ENCODE data around the gene MROH2A. TPM values are rescaled to one million over a fixed set of nuclear protein-coding genes. Genes with fewer than 3 reads are reported as not detected.

The MROH2A gene
- total RNA-seq, 4 donors from 2014 or later: not detected

DNA sequence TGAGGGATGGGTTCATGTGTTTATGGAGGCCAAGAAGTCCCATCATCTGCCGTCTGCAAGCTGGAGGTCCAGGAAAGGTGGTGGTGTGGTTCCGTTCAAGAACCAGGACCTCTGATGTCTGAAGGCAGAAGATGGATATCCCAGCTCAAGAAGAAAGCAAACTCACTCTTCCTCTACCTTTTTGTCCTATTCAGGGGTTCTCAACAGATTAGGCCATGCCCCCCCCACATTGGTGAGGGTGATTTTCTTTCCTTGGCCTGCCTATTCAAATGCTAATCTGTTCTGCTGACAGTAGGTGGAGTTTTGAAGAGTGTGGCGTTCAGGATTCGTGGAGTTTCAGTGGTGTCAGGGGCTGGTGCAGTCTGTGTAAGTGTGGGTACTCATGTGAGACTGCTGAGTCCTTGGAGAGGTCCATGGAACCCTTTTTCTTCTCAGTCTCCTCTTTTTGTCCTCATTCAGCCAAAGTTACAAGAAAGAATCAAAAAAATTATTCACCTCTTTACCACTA lies 84.2 kb downstream of the MROH2A start:
- Histone ChIP-seq H3K4me3 (no peak overlapping the region), H3K36me3 (no peaks in the 10 kb centered on the region), H3K27ac (replicated peaks in 1 of 4) (no peak overlapping the region), H3K9me3 (no peaks in the 10 kb centered on the region), H3K4me1 (peaks cover 0 to 8% (median 7%) of the 10 kb centered on the region in 4 donors), H3K27me3 (no peaks in the 10 kb centered on the region)
- intact Hi-C loops (cut with DNase I): no loop called here
- TF ChIP-seq CTCF (IDR thresholded peaks at IDR 0.05) (no peak), POLR2AphosphoS5 (IDR thresholded peaks at IDR 0.05) (no peak), EP300 (IDR thresholded peaks at IDR 0.05) (no peak), POLR2A (IDR thresholded peaks at IDR 0.05; ENCODE audit: low read depth) (no peak)
- peak; percentile 80 for DNase-seq (ENCODE audit: extremely low spot score)
- 82% methylated on average over 4 of the region's 4 CpGs for WGBS

DNA sequence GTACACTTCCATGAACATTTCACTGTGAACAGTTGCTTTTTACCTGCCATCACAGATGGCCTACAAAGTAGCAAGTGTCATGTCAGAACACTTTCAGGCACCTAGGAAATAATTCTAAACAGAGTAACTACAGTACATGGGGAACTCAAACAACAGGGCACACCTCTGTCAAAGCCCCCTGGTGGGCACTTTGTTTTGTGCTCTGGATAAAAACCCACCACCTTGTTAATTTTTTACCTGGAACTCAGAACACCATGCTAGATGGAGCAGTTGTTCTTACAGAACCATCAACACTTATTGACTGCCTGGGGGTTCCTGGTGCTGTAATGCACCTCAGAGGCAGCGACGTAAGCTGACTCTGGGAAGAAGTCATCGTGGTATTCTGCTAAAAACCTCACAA lies 87.7 kb downstream of the MROH2A start:
- Histone ChIP-seq H3K36me3 (no peaks in the 10 kb centered on the region), H3K27ac (replicated peaks in 1 of 4) (no peak overlapping the region), H3K9me3 (peaks cover 0 to 6% (median 2%) of the 10 kb centered on the region in 4 donors), H3K4me3 (no peak overlapping the region), H3K27me3 (peaks cover 0 to 3% (median 0%) of the 10 kb centered on the region in 4 donors), H3K4me1 (no peaks in the 10 kb centered on the region)
- intact Hi-C loops (cut with DNase I): no loop called here
- TF ChIP-seq POLR2AphosphoS5 (IDR thresholded peaks at IDR 0.05): no peak
- TF ChIP-seq CTCF (IDR thresholded peaks at IDR 0.05): no peak
- TF ChIP-seq EP300 (IDR thresholded peaks at IDR 0.05): no peak
- no peak for TF ChIP-seq POLR2A (IDR thresholded peaks at IDR 0.05; ENCODE audit: low read depth)
- WGBS: 91% methylated on average over 3 of the region's 3 CpGs
- DNase-seq (ENCODE audit: extremely low spot score): no peak

DNA sequence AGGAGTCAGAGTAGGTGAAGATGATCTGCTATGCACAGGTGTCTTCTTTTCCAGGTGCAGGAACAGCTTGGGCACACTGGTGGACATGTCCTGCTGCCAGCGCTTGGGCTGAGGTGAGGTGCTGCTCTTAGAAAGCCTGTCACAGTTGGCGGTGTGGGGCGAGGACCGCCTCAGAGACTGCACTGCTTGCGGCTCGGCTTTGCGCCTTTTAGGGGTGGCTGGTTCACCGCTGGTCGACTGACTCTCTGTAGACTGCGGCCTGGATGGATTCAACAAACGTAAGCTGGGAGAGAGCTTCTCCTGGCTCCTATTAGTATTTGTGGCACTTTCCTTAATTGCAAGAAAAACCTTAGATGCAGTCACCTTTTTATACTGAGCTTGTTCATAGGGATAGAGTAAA lies 88.3 kb downstream of the MROH2A start:
- TF ChIP-seq POLR2AphosphoS5 (IDR thresholded peaks at IDR 0.05): no peak
- TF ChIP-seq POLR2A (IDR thresholded peaks at IDR 0.05; ENCODE audit: low read depth): no peak
- TF ChIP-seq EP300 (IDR thresholded peaks at IDR 0.05): no peak
- TF ChIP-seq CTCF (IDR thresholded peaks at IDR 0.05): no peak
- DNase-seq (ENCODE audit: extremely low spot score): peak; percentile 57
- WGBS: 98% methylated on average over 11 of the region's 11 CpGs
- H3K36me3 ChIP-seq: no peaks in the 10 kb centered on the region
- intact Hi-C loops (cut with DNase I): no loop called here
- no peak overlapping the region for H3K27ac ChIP-seq (replicated peaks in 1 of 4)
- H3K4me3 ChIP-seq: no peak overlapping the region
- peaks cover 0 to 6% (median 2%) of the 10 kb centered on the region in 4 donors for H3K9me3 ChIP-seq
- no peaks in the 10 kb centered on the region for H3K4me1 ChIP-seq
- H3K27me3 ChIP-seq: peaks cover 0 to 3% (median 0%) of the 10 kb centered on the region in 4 donors

GRCh38 chr2:233867993-233868532 lies 89.9 kb downstream of the MROH2A start, which contains the start of gene MSL3B:
Gene MSL3B, minus strand, starts transcription at chr2:233868386.
- peak within 1 kb of the TSS; percentile 52 to 60 (median 55) for H3K4me3 ChIP-seq
- H3K9me3 ChIP-seq: peaks cover 0 to 6% (median 2%) of the 10 kb centered on the region in 4 donors
- 4% methylated on average over 41 of the region's 50 CpGs for WGBS
- H3K4me1 ChIP-seq: no peaks in the 10 kb centered on the region
- peak within 1 kb of the TSS in 3 of 4 donors; percentile 34 to 70 (median 69) for H3K27ac ChIP-seq (replicated peaks in 1 of 4)
- TF ChIP-seq POLR2AphosphoS5 (IDR thresholded peaks at IDR 0.05) (peak; percentile 26 to 38), EP300 (IDR thresholded peaks at IDR 0.05) (no peak), POLR2A (IDR thresholded peaks at IDR 0.05; ENCODE audit: low read depth) (no peak), CTCF (IDR thresholded peaks at IDR 0.05) (no peak)
- no peak for DNase-seq (ENCODE audit: extremely low spot score)
- H3K27me3 ChIP-seq: peaks cover 0 to 12% (median 2%) of the 10 kb centered on the region in 4 donors
- intact Hi-C loops (cut with DNase I): no loop called here
- H3K36me3 ChIP-seq: no peaks in the 10 kb centered on the region
